Left ventricle myocardium superior (tissue), 1 donor: ENCODE data around the gene USP6NL. TPM values are rescaled to one million over a fixed set of nuclear protein-coding genes. Genes with fewer than 3 reads are reported as not detected.

Experiments
- ATAC-seq: fragments of 200-7000 bp; cut with Tn5 transposase; one replicate; pipeline ENCODE4 v1.9.1; 2020; ENCODE audit warnings: mild to moderate bottlenecking, moderate library complexity
- DNase-seq: peaks from one replicate; pipeline ENCODE4 v3.0.0-alpha.2; 2020
- intact Hi-C: fragments of 100-400 bp; cut with micrococcal nuclease; formaldehyde crosslinking; loops from one replicate; pipeline ENCODE4 v1.11.0; 2022
- total RNA-seq: library from RNA; stranded (reverse); fragmentation: NEBNext Ultra II Directional; extraction: Animal tissue kit (Norgen Biotek cat#: 25700); gene quantifications from one replicate; pipeline ENCODE4 v1.2.1, GENCODE V29; 2021
- donor health status: DM: no; HTN: yes; CAD: no; lungs with severe emphysema.

USP6NL gene
- total RNA-seq, 1 donor from 2014 or later: 6.9 TPM

DNA sequence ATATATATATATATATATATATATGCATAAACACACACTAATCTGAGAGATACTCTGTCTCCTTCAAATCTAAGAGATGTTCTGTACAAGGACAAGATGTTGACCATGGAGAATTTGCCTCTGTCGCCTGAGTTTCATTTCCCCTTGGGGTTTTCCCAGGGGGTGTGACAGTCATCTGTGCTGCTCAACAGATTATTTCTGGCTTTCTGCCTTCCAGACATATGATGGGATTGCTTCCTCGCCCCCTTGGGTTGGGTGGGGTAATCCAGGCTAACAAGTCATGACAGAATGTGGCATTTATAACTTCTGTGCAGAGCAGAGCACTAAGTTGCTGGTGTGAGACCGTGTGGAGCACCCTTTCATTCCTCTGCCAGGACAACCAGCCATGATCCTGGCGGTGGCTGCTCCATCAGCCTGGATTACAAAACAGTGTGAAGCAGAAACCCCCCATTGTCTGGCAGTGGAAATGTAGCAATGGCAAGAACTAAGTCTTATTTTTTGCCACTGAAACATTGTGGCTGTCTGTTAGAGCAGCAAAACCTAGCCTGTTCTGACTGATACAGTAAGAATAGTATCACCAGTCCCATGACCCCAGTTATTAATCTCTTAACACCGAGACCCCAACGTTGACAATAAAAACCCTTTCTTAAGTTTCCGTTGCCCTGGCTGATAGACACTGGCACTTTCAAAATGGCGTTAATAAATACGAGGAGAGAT lies 13.7 kb upstream of the USP6NL start:
- no peak for DNase-seq
- intact Hi-C loops: no loop called here
- no peak for ATAC-seq

DNA sequence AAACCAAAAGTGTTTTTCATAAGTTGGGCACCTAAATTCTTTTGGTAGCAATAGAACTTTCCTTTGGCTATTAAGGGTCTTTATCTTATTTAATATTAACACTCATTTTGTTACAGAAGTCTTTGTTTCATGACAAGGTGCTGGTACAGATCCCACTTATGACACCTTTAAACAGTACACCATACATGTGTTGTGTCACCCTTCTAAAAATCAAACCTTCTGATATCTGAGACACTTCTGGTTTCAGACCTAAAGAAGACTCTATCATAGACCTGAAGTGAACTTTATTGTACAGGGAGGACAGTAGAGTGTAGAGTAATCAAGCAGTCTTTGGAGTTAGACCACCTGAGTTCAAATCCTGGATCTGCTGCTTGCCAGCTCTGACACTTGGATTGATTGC lies 5.8 kb upstream of the USP6NL start:
- DNase-seq (no peak), ATAC-seq (no peak)

DNA sequence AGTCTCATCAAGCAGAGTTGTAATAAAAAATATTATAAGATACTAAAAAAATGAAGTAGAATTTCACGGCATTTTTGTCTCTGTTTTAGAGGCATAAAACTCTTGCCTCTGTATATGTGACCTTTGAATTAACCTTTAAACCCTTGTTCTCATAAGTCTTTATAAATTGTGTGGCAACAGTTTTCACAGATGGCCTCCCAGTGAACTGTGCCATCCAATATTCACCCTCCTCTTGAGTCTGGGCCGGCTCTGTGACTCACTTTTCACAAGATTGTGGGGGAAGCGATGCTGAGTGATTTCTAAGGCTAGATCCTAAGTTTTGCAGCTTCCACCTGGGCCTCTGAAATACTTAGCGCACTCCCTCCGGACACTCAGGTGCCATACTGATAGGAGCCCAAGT lies 4.6 kb upstream of the USP6NL start:
- intact Hi-C loops: no loop called here
- DNase-seq (no peak), ATAC-seq (no peak)

More for the DNA sequence above, 5.8 kb upstream of the USP6NL start:
- intact Hi-C loops: no loop called here

DNA sequence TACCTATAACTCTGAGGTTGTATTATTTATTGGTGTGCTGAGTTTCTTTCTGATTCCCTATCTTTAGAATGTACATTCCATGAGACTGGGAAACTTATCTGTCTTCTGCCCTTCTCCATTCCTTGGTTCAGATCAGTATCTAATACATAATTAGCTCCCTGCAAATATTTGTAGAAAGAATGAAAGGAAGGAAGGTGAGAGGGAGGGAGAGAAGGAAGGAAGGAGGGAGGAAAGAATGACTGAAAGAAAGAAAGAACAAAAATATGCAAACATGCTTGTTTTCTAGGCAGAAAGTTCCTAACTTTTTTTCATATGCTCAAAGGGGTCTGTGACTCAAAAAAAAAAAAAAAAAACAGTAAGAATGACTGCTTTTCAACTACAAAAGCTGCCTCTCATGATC lies 3.9 kb upstream of the USP6NL start:
- DNase-seq (no peak), ATAC-seq (no peak)
- intact Hi-C loops: no loop called here

DNA sequence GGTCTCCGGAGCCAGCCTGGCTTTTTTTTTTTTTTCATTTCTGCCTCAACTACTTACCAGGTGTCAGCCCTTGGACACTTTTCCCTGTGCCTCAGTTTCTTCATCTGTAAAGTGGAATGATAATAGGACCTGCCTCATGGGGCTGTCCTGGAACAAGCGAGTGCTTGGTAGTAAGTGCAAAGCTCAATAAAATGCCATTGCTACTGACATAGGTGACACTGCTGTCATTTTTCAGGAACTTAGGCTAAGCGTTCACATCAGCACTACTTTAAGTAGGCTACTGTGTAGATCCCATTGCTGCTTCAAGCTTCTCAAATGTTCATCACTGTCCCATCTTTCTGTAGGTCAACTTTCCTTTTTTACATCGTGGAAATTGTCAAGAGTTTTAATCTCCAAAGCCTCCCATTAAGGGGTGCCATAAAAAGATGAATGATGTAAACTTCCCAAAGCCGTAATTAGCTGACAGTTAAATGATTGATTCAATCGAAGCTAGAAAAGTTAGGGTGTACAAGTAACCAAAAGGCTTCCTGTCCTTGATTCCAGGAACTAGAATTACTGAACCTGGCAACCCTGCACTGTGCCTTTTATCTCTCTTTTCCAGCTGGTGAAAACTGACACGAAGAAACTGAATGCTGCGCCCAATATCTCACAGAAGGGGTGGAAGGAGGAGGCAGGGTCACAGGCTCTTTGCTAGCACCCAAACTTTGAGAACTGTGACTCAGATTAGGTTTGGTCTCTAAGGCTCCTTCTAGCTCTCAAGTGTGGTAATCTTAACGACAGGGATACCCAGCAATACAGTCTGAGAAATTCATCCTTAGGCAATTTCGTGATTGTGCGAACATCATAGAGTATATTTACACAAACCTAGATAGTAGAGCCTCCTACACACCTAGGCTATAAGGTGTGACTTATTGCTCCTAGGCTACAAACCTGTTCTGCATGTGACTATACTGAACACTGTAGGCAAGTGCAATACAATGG lies 861 bp upstream of the USP6NL start:
- intact Hi-C loops: no loop called here
- peak; percentile 3 for ATAC-seq

DNA sequence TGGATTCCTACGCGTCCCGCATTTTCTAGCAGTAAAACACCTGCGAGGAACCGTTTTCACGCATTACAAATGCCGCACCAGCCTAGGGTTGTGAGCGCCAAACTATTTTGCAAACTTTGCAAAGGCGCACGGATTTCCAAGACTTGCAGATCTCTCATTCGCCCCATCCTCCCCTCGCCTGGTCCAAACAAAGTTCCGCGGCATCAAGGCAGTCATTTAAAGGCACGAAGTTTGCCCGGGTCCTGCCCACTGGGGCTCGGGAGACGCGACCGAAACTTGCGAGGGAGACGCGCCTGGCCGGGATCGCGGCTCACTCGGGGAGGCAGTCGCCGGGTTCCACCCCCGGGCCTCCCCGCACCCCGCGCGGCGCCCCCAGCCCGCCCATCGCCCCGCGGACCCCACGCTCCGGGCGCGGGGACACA lies 613 bp downstream of the USP6NL start:
- intact Hi-C loops: no loop called here
- DNase-seq (peak; percentile 53), ATAC-seq (peak; percentile 22)

More for the DNA sequence above, 861 bp upstream of the USP6NL start:
- DNase-seq: no peak

DNA sequence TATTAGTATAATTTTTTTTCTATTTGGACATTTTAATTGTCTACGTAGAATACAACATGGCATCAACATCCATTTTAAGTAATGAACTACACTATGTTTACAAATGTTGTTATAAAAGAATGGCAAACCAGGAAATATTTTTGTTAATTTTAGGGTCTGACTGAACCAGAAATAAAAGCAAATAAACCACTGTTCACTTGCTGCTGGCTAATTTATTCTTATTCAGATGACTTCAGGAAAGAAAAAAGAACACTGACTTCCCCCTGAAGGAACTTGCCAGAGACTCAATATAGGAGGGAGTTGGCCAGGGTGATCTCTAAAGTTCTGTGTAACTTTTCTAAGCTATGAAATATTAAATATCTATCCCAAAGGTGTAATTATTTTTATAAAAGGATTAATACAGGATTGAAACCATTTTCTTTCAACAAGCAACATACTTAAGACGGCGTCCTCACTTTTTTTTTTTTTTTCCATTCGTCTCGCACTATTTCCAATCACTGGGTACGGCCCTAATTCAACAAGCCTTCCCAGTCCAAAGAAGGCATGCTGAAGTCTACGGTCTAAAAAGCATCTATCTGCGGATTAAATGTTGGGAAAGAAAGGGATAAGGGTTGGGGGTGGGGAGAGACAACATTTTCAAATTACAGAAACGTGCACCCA lies 1.2 kb downstream of the USP6NL start:
- ATAC-seq (no peak), DNase-seq (no peak)
- intact Hi-C loops: no loop called here

DNA sequence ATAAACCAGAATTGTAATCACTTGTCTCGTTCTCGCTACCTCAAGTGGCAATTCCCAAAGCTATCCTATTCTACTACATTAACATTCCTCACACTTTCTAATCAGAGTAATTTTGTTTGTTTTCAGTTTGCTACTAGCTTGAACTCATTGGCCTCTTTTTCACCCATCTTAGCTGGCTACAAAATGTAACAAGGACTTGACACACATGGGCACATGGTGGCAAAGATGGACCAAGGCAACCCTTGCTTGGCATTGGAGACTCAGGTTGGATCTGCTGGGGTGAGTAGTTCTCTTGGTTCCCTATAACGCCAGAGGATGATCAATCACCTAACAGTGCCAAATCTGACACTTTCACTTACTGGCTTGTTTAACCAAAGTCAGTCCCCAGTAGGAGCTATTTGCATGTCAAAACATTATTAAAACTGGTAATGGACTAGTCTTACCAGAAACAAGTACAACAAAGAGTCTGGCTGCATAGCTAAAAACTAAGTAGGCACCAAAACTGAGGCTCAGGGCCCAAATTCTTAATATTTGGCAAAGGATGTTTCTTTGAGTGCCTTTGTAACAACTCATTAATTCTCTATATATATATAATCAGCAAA lies 1.9 kb downstream of the USP6NL start:
- ATAC-seq (no peak), DNase-seq (no peak)
- intact Hi-C loops: no loop called here

DNA sequence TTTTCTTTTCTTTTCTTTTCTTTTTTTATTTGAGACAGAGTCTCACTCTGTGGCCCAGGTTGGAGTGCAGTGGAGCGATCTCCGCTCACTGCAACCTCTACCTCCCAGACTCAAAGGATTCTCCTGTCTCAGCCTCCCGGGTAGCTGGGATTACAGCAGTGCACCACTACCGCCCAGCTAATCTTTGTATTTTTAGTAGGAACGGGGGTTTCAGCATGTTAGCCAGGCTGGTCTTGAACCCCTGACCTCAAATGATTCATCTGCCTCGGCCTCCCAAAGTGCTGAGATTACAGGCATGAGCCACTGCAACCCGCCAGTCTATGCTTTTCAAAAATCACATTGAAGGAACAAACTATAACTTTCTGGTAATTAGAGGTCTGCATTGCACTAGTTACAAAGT lies 2.4 kb downstream of the USP6NL start:
- DNase-seq: no peak

DNA sequence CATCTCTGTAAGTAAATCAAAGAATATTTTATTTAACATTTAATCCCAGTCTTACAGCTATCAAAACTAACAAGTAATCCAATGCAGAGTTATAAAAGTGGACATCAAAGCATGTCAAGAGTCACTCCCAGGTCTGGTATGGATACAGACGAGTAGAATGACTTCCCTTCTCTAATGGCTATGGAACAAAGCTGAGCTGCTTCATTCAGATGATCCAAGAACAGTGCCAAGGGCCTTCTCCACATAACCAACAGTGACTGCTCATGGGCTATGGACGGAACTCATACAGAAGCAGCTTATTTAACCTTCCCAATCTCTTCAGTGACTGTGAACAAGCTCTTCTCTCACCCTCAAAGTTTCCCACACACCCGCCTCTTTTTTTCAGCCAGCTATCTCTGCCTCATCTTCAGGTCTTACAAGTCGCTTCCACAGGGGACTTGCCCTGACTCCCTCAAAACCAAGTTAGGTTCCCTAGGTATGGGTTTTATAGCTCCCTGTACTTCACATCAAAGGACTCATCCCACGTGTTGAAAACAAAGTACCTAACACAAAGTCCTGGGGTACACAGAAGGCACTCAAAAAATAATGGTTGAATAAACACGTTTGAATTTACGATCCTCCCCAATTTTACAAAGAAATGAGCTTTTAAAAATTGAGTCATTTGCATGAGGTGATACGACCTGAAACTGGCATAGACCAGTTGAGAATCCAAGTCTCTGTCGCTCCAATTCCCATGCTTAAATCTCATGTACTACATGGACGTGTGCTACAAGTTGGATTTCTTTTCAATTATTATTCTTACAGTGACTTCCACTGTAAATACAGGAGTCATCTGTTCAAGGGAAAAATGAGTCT lies 3.1 kb downstream of the USP6NL start:
- intact Hi-C loops: no loop called here

More for the DNA sequence above, 2.4 kb downstream of the USP6NL start:
- intact Hi-C loops: no loop called here
- no peak for ATAC-seq

DNA sequence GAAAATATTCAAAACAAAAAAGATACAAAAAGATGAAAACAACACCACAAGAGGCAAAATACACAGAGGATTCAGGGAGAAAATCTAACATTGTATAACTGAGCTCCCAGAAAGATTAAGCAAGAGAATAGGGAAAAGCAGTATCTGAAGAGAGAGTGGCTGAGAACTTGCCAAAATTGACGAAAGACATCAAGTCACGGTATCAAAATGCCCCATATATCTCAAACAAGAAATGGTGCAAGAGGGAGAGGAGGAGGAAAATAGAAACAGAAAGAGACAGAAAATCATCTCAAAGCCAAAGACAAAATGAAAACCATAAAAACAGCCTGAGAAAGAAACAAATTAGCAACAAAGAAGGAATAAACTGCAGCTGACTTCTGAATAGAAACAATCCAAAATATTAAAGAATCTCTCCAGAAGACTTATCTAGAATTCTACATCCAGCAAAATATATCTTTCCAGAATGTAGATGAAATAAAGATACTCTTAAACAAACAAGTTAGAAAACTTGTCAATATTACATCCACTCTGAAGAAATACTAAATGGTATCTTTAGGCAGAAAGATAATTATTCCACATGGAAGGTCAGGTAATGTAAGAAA lies 5.5 kb downstream of the USP6NL start:
- intact Hi-C loops: no loop called here
- ATAC-seq (no peak), DNase-seq (no peak)

More for the DNA sequence above, 3.1 kb downstream of the USP6NL start:
- DNase-seq (no peak), ATAC-seq (no peak)

DNA sequence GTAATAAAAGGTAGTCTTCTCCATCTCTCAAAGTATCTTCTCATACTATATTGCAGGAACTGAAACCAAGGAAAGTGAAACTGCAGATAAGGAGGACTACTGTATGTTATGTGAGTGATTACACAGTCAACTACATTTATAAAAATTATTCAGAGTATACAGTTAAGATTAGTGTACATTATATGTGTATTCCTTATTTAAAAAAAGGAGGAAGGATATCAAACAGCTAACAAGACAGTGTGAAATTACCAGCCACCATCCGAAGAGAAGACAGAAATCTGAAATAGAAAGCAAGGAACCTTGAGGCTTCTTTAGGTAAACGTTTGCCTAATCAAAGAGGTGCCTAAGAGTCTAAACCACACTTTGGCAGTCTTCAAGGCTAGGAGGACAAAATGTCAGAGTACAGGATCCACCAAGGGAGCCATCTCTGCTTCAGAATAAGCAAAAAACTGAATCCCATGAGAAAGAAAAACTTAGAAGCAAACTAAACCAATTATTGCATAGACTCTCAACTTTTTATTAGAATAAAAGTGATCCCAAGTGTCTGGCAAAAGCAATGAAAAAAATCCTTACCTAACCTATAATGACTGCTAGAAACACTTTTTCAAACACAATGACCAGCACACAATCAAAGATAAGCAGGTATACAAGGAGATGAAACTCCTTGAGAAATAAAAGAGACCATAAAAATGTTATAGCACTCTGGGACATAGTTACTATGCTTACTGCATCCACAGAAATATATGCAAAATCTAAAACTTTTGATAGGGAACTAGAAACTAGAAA lies 6.4 kb downstream of the USP6NL start:
- DNase-seq (no peak), ATAC-seq (no peak)
- intact Hi-C loops: no loop called here

DNA sequence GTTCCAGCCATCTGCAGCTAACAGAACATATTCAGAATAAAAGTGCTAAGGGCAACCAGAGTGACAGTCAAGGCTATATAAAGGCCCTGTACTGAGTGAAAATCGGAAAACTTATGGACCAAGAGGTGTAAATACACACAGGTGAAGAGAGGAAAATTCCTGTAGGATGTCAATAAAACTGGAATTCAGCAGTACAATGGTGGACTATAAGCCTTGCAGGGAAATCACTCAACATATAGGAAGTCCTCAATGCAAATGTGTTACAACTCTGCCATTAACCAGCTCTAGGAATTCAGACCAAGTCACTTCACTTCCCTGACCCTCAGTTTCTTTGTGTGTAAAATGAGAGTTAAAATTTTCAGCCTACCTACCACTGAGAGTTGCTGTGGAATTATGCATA lies 7.7 kb downstream of the USP6NL start:
- DNase-seq (no peak), ATAC-seq (no peak)
- intact Hi-C loops: no loop called here

DNA sequence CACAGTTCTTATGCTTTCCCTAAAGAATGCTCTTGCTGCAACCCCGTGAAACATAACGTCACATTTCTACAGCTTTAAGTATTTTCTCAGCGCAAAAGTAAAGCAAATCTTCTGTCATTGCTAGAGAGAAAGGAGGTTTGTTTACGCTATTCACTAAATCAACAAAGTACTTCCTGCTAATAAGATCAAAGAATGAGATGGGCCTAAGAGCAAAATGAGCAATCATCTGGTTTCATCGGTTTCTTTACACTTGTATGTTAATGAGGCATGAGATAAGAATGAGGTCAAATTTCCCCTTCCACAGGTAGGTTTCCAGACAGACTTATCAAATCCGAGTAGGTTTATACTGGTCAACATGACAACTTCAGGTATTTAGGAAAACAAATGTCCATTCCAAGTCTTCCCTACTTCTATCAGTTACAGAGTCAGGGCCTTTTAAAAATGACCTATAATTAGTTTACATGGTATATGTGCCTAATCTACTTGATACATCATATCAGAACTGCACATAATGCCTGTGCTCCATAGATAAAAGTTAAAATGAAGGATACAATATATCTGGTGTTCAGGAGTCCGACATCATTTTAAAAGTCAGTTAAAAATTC lies 8.4 kb downstream of the USP6NL start:
- no peak for ATAC-seq
- intact Hi-C loops: no loop called here
- no peak for DNase-seq

DNA sequence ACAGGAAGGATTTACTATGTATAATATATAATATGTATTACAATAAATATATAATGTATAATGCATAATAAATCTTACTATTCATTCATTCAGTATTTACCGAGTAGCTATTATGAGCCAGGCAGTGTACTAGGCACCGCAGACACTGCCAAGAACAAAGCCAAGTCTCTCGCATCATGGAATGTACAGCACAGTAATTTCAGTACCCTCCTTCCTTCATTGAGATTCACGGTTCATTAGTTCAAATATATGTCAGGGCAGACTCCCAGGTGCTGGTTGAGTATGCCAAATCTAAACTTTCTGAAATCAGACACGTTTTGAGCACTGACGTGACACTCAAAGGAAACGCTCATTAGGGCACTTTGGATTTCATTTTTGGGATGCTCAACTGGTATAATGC lies 9.1 kb downstream of the USP6NL start:
- intact Hi-C loops: no loop called here
- ATAC-seq (no peak), DNase-seq (no peak)

DNA sequence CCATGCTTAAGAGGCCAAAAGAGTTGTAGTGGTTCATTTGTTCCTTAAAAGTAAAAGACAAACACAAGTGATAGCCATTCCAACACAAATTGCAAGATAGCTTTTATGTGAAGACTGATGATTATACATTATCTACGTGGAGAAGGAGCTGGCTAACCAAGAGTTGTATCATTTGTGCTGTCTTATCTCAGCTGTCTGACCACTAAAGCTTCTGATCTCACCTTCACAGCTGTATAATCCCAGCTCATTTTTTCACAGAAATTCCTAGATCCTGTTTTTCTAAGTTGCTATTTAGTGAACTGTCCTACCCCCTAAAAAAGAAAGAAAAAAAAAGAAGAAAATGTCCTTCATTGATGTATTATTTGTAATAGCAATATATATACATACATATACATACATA lies 9.8 kb downstream of the USP6NL start:
- no peak for ATAC-seq
- intact Hi-C loops: no loop called here
- no peak for DNase-seq

DNA sequence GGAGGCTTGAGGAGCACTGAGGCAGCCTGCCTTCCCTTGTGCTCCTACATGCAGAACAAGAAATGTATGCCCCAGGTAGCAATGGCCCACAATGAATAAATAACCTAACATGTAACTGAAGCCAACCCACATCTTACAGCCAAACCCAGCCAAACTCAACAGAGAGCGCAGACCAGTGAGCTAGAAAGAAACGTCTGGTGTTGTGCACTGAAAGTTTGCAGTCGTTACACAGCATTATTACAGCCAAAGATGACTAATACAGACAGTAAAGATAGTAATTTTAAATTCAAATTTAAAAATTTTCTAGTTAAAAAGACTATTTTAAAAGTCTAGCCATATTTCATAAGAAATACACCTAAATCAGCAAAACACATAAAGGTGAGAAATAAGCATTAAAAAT lies 11.2 kb downstream of the USP6NL start:
- intact Hi-C loops: no loop called here

More for the DNA sequence above, 11.2 kb downstream of the USP6NL start:
- no peak for ATAC-seq
- no peak for DNase-seq
